NCI-H82 (cell line): Measurements from ENCODE around the gene HOPX.
A peak's percentile ranks its signal among the peaks of the same experiment; 100 is the strongest.
"Not testable (repeated sequence)": the region's sequence is repeated elsewhere in the genome, so short reads cannot be mapped to it uniquely, and the experiment has no call there.

Source experiments
- DNase-seq: peaks from one replicate; lab custom pipeline; 2025; lab: John Stamatoyannopoulos, UW

Gene HOPX

DNA sequence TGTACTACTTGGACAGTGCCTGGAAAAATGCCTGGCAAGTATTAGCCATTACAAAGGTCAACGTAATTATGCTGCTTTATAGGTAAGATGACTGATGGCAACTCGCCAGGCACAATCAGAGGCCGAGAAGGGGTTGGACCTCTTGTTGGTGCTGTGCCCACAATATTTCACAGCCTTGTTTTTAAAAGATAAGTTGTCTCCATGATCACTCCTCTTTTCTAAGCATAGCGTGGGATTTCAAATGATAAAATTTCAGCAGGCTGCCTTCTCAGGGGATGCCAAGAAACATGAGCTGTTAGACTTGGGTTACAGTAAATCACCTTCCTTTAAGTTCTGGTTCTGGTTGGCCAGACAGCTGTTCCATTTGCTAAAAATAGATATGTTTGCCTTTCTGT is 26.9 kb downstream of the HOPX start:
- no peak for DNase-seq

GRCh38 chr4:56653461-56654237 is 27.4 kb downstream of the HOPX start:
- no peak for DNase-seq

- no peak for DNase-seq
These were observed 28.9 kb downstream of the HOPX start for GRCh38 chr4:56652196-56652595.

- DNase-seq, result no peak
These were observed 30.1 kb downstream of the HOPX start for GRCh38 chr4:56651056-56651350.

DNA sequence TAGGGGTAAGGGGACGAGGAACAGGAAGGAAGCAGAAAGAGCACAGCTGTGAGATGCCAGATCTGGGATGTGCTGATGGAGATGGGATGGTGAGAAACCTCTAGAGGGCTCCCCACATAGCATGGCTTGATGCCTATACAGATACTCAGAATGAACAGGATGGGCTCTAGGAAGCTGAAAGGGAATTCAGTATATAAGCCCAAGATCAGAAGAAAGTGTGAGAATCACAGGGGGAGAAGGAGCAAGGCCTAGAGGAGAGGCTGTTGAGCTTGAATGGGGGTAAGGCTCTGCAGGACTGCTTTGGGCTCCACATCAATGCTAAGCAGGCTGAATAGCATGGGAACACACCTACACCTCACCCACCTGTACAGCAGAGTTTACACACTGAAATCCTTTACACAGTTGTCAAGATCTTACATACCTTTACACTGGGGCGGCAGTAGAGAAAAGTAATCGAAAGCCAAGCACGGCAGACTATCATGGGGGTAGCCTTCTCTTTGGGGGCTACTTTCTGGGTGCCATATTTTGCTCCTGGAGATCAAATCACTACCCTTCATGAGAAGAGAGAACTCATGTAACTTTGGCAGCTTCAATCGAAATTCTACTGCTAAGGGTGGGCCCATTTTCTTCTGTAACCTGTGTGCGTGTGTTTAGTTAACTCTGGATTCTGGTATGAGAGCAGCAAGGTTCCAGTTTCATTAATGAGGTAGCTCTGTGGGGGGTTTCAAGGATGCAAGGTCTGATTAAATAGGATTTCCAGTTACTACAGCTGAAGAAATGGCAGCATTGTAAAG is 30.6 kb downstream of the HOPX start:
- DNase-seq, result peak; percentile 2

- DNase-seq, result no peak
These were observed 31.4 kb downstream of the HOPX start for GRCh38 chr4:56649445-56650261.

- no peak for DNase-seq
These were observed 32.3 kb downstream of the HOPX start for GRCh38 chr4:56648824-56649151.

- DNase-seq, result peak; percentile 53
These were observed 32.9 kb downstream of the HOPX start for GRCh38 chr4:56648021-56648823.

DNA sequence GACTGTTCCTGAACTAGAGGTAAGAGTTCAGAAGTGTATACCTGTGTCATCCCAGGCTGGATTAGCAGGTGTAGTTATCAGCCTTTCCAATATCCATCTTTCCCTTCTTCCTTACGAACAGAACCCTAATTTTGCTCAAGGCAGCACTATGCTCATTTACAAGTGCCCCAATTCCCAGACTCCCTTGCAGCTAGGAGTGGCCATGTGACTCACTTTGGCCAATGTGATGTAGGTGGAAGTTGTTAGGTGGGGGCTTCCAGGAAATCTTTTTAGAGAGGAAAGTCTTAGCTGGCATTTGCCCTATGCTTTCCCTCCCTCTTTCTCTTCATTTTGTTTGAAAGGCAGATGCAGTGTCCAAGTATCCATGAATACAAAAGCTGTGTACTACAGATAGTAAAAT is 34.8 kb downstream of the HOPX start:
- no peak for DNase-seq

- no peak for DNase-seq
These were observed 37.5 kb downstream of the HOPX start for GRCh38 chr4:56643596-56643995.

GRCh38 chr4:56641494-56642051 is 39.5 kb downstream of the HOPX start:
- DNase-seq, result no peak

DNA sequence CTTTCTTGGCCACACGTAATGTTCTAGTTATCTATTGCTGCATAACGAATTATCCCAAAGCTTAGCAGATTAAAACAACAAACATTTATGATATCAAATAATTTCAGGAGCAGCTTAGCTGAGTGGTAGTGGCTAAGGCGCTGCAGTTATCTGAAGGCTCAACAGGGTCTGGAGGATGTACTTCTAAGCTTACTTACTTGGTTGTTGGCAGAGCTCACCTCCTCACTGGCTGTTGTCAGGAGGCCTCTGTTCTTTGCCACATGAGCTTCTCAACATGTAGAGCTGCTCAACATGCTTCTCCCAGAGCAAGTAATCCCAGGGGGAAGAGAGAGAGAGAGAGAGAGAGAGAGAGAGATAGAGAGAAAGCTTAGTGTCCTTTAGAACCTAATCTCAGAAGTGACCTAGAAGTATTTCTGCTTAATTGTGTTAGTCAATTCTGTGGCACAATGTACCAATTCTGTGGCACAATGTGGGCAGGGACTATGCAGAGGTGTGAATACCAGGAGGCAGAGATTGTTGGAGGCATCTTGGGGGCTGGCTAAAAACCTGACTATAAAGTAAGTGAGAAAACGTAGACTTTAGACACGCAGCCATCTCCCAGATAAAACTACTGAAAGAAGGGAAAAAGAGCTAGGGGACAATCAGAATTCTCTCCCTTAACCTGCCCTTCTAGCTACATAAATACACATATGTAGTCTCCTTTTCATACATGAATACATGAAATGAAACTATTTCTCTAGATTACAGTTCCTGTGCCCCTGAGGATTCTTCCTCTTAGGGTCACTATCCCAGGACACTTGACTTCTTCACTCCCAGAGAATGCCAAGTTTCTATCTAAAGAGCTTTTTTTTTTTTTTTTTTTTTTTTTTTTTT is 40.2 kb downstream of the HOPX start:
- no peak for DNase-seq

DNA sequence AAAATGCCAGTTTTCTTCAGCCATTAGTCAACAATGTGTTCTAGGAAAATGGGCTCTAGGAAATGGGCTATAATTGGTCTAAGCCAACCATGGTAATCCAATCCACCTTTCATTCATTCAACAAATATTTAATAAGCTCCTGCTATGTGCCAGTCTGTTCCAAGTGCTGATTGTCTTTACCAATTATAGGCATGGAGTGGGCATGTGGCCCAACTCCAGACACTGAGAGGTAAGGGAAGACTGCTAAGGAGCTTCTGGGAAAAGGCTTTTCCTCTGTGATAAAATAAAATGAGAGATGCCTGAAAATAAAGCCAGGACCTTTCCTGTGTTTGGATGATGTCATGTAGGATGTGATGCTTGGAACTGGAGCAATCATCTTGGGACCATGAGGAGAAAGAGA is 43.3 kb downstream of the HOPX start:
- DNase-seq, result no peak

DNA sequence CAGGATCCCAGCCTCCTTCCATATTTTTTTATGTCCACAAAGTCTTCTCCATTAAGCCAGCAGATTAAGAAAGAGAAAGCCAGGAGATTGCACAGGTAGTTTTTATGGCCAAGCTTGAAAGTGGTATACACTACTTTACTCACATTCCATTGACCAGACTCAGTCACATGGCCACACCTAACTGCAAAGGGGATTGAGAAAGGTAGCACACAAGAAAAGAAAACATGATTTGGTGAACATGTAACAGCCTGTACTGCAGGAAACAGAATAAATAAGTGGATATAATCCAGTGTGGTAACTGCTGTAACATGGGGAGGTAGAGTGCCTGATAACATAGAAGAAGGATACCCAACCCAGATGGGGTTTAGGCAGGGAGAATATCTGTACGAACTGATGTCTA is 43.9 kb downstream of the HOPX start:
- no peak for DNase-seq

DNA sequence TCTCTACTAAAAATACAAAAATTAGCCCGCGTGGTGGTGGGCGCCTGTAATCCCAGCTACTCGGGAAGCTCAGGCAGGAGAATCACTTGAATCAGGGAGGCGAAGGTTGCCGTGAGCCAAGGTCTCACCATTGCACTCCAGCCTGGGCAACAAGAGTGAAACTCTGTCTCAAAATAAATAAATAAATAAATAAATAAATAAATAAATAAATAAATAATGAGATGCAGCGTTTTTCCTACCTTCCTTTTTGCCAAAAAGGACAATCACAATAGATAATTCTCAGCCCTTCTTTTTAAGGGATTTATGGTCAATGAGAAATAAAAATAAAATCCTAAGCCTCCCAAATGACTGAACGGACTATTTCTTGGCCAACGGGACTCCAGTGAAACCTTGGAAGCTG is 46.1 kb downstream of the HOPX start:
- DNase-seq, result not testable (repeated sequence)

DNA sequence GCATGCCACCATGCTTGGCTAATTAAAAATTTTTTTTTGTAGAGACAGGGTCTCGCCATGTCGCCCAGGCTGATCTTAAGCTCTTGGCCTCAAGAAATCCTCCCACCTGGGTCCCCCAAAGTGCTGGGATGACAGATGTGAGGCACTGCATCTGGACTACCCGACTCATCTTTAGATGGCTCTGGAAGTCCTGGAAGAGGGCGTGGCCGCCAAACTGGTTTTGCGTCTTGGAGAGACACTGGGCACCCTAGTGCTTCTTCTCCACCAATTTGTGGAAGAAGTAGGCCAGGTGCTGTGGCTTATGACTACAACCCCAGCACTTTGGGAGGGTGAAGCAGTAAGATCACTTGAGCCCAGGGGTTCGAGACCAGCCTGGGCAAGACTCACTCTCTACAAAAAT is 47.6 kb downstream of the HOPX start:
- no peak for DNase-seq

GRCh38 chr4:56630876-56631666 is 50.0 kb downstream of the HOPX start:
- no peak for DNase-seq

DNA sequence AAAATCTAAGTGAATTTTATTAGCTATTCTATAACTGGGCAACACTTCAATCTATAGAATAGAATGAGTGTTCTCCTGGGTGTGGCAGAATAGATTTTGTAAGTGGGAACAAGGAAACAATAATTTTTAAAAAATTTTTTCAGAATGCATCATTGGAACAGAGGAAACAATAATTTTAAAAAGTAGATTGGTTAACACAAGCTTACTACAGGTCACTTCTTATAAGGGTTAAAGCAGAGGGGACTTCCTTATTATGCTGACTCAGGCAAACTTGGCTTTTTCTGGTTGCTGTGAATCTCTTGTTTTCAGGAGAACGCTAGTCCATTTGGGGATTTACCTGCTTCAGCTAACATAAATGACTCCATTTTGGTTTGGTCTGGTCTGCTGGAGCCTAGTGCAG is 52.5 kb downstream of the HOPX start:
- no peak for DNase-seq

GRCh38 chr4:56627985-56628384 is 53.1 kb downstream of the HOPX start:
- no peak for DNase-seq

DNA sequence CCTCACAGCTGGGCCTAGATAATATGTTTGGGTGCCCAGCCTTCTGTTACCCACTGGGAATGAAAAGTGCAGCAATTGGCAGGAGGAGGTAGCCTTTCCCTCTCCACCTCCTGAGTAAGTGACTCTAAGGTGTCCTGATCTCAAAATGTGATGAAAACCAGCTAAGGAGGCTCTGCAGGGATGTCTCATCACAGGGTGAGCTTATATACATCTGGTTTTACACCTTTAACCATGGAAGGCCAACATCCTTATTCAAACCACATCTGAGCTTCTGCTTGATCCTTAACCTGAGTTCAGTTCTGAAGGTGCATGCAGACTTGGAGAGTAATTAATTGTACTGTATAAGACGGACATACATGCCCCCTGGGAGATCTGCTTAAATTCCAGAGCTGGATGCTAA is 53.7 kb downstream of the HOPX start:
- no peak for DNase-seq
